K562 (cell line): Measurements from ENCODE around the gene EZH1. TPM values are rescaled to one million over a fixed set of nuclear protein-coding genes. Genes with fewer than 3 reads are reported as not detected.

ENCODE experiments used
- ELF2 ChIP-seq: fragments of 250-450 bp; sonication (Bioruptor Pico); IDR thresholded peaks from 2 replicates; pipeline ENCODE4 v1.5.0; 2021; ENCODE audit warnings: mild to moderate bottlenecking
- LEF1 ChIP-seq: fragments of 450-650 bp; IDR thresholded peaks from 2 replicates; pipeline ENCODE4 v1.6.1; 2016; ENCODE audit warnings: mild to moderate bottlenecking
- MBD2 ChIP-seq: sonication (generic); IDR thresholded peaks from 2 replicates; pipeline ENCODE4 v1.6.1; 2016; ENCODE audit warnings: low read depth, borderline replicate concordance
- NBN ChIP-seq: fragments of 450-650 bp; IDR thresholded peaks from 2 replicates; pipeline ENCODE4 v1.6.1; 2016; ENCODE audit warnings: low read depth, mild to moderate bottlenecking
- NCOA2 ChIP-seq, 2 experiments: fragments of 450-650 bp; IDR thresholded peaks; 2 replicates each; pipeline ENCODE4 v1.6.1; 2018; ENCODE audit warnings: mild to moderate bottlenecking in 2 of 2, moderate library complexity in 1 of 2; ENCODE audit not compliant: partially characterized antibody in 2 of 2
- POLR2A ChIP-seq: fragments of 450-650 bp; conservative IDR thresholded peaks from 2 replicates; pipeline ENCODE4 v1.6.1; 2016
- PRPF4 ChIP-seq: fragments of 200-400 bp; formaldehyde crosslinking; IDR thresholded peaks from one replicate; pipeline ENCODE4 v1.6.1; 2017; ENCODE audit warnings: low read length, low read depth, mild to moderate bottlenecking; ENCODE audit not compliant: insufficient read depth, poor library complexity, severe bottlenecking
- SIN3A ChIP-seq, 2 experiments: fragments of 150-350 bp in 1 of 2; IDR thresholded peaks; 2 replicates each; pipeline ENCODE4 v1.6.1; 2011 to 2016; ENCODE audit warnings: borderline replicate concordance in 2 of 2, low read depth in 2 of 2, low read length in 2 of 2, mild to moderate bottlenecking in 2 of 2, moderate library complexity in 2 of 2; ENCODE audit not compliant: control insufficient read depth in 1 of 2
- TRIM24 ChIP-seq, 2 experiments: fragments of 450-650 bp; IDR thresholded peaks; 2 replicates each; pipeline ENCODE4 v1.6.1; 2016
- U2AF1 ChIP-seq: fragments of 200-400 bp; formaldehyde crosslinking; optimal IDR thresholded peaks from 2 replicates; pipeline ENCODE3; 2017; ENCODE audit warnings: mild to moderate bottlenecking, low read depth, low read length, moderate library complexity
- ZBED1 ChIP-seq: IDR thresholded peaks from 2 replicates; pipeline ENCODE4 v1.6.1; 2014
- ZKSCAN1 ChIP-seq: fragments of 150-350 bp; IDR thresholded peaks from 2 replicates; pipeline ENCODE4 v1.6.1; 2016; ENCODE audit warnings: low read depth, low read length
- ZNF384 ChIP-seq: IDR thresholded peaks from 2 replicates; pipeline ENCODE4 v1.6.1; 2012; ENCODE audit warnings: low read depth, low read length, improper control_type of control experiment
- ZNF436 ChIP-seq: fragments of 250-450, 450-650 bp; sonication (Bioruptor Pico); formaldehyde crosslinking; IDR thresholded peaks from 2 replicates; pipeline ENCODE4 v1.7.0; 2020; ENCODE audit warnings: mild to moderate bottlenecking
- ZNF707 ChIP-seq: fragments of 250-450 bp; sonication (Bioruptor Pico); conservative IDR thresholded peaks from 2 replicates; pipeline ENCODE4 v1.8.0; 2022; ENCODE audit warnings: inconsistent platforms, mild to moderate bottlenecking, moderate library complexity
- polyA plus RNA-seq, 8 experiments: library from polyadenylated mRNA; depleted of rRNA in 4 of 8; stranded (reverse) in 5 of 8; unstranded in 3 of 8; fragments of >200 nt; fragmentation: Nextera tagmentation in 2 of 8; fragmentation: Illumina TruSeq in 1 of 8; extraction: Ambion mirVana in 2 of 8; extraction: Trizol in 1 of 8; gene quantifications; 2 replicates each; pipeline versions ENCODE4 v1.2.1 to v1.2.3, GENCODE V29; 2011 to 2014; ENCODE audit warnings: inconsistent platforms in 1 of 8, missing spikeins in 1 of 8
- total RNA-seq, 7 experiments: library from RNA; depleted of rRNA in 6 of 7; stranded (reverse); fragments of >200 nt in 6 of 7; fragmentation: Illumina TruSeq in 2 of 7; extraction: Trizol in 2 of 7; gene quantifications; 2 replicates each; pipeline versions ENCODE4 v1.2.1 to v1.2.3, GENCODE V29; 2011 to 2021; ENCODE audit warnings: low replicate concordance in 1 of 7
- TF ChIP-seq, protein P1 (sequence below): fragments of 250-450 bp; sonication (Bioruptor Pico); IDR thresholded peaks from 2 replicates; pipeline ENCODE4 v1.5.0; 2021; ENCODE audit warnings: mild to moderate bottlenecking, moderate library complexity
- TF ChIP-seq, protein P2 (sequence below): fragments of 450-650 bp; IDR thresholded peaks from 2 replicates; pipeline ENCODE4 v1.6.1; 2014; ENCODE audit warnings: low read depth, mild to moderate bottlenecking, moderate library complexity, borderline replicate concordance
- TF ChIP-seq, protein P3 (sequence below): sonication (generic); formaldehyde crosslinking; IDR thresholded peaks from 2 replicates; pipeline ENCODE4 v1.9.0; 2022; ENCODE audit warnings: mild to moderate bottlenecking, missing genetic modification reagents
- TF ChIP-seq, protein P4 (sequence below): sonication (generic); formaldehyde crosslinking; IDR thresholded peaks from 2 replicates; pipeline ENCODE4 v1.8.0; 2022; ENCODE audit warnings: mild to moderate bottlenecking, missing genetic modification reagents
- TF ChIP-seq, protein P5 (sequence below): fragments of 450-650 bp; conservative IDR thresholded peaks from 2 replicates; pipeline ENCODE4 v1.6.1; 2016; ENCODE audit warnings: missing genetic modification characterization, low read depth, mild to moderate bottlenecking, control low read depth, missing compliant biosample characterization

EZH1 gene
- total and polyA plus RNA-seq, 9 of the 15 experiments (the other 6 are each of a cell fraction or from before 2014, with no cell fraction given), result 8.6 to 40.8 (median 22.9) TPM

DNA sequence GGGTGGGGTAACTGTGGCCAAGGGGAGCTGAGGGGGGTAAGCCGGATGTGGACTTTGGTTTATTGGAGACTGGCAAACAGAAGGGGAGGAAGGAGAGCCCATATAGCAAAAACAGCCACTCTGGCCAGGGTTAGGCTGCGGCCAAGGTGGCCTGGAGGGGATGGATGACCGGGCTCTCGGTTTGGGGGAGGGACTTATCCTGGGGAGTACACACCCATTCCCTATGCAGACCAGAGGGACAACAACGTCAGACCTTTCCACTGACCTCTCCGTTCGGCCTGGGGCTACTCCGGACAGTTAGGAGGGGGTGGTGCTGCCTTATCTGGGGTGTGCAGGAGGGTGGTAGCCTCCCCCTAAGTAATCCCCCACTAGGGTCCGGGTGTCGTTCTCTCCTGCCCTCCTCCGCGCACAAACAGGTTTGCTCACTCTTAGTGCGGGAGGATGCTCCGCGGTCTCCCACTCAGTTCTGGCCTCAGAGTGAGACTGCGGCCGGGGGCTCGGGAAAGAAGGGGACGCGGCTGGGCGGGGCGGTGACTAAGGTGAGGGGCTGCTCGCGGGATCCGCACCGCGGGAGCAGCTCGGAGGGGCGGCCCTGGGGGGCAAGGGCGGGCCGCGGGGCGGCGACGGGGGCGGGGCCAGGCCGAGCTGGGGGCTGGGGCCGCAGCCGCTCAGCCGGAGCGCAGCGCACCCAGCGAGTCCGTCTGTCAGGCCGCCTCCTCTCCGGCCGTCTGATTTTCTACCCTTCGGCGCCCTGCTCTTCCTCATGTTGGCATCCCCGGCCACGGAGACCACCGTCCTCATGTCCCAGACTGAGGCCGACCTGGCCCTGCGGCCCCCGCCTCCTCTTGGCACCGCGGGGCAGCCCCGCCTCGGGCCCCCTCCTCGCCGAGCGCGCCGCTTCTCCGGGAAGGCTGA, 35.4 kb upstream of the EZH1 start, which contains the start of gene WNK4 (continued):
- TF ChIP-seq, protein P1, sequence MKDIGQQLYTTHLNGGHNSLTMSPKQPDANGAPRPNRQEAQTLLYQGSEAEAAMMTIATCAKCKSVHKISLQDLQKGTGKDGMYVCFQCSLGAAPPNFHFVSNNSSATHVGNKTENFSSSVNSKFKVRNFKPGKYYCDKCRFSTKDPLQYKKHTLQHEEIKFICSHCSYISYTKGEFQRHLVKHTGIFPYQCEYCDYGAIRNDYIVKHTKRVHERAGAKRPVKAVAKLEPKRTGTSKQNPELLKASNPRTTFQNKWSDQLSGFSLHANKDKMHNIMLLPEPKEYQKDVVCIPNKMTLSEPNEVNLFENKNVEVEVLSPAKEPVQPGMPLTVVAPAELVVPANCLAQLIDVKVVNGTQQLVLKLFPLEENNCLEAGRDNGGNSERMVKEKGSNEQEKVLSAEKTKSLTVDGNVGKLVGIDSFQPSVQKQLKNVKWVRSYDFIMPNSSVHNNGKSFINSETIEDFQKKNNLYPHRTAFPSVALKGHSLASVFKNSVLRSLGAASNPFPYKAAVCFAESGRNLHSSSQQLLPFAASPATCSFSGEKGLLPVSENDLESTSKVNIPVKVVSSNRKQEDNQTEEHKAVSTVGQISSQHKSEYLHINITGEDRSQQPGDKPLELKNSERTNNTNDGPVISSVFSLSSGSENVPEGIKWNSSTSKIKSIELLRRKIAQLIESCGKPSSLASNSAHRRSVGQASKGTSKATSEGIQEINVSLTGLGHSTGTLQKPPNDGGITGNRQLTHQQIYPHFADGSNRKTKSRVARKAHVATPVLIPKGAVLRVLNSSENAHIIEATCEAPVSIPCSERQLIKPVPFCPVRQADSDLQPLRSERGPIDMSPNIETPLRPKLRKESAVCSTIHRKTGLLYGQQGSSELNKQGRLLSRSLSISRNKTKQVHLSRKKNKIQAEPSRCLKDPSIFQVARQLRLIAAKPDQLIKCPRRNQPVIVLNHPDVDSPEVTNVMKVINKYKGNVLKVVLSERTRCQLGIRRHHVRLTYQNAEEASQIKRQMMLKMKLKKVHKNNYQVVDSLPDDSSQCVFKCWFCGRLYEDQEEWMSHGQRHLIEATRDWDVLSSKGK (CRISPR knock-in tag), result no peak
- TF ChIP-seq MBD2 (peak; percentile 71; the same call in 1 of the 2 replicates), ZKSCAN1 (peak; percentile 32; the same call in 1 of the 2 replicates), U2AF1 (no peak), ZBED1 (peak; percentile 79; the same call in 1 of the 2 replicates), ZNF384 (no peak), NCOA2 (IDR thresholded peaks at IDR 0.05; ENCODE audit: partially characterized antibody in 2 of 2) (no peak), POLR2A (peak; percentile 81), ZNF707 (no peak), TRIM24 (IDR thresholded peaks at IDR 0.05) (peak; percentile 70 to 72), PRPF4 (no peak), SIN3A (IDR thresholded peaks at IDR 0.05; ENCODE audit: borderline replicate concordance in 2 of 2, control insufficient read depth in 1 of 2, low read depth in 2 of 2, low read length in 2 of 2) (peak in 1 of 2 experiments; percentile 16; a peak in 1 of 4 replicates), NBN (peak; percentile 73; the same call in 1 of the 2 replicates), ELF2 (no peak), ZNF436 (no peak), LEF1 (peak; percentile 94)
- TF ChIP-seq, protein P2, sequence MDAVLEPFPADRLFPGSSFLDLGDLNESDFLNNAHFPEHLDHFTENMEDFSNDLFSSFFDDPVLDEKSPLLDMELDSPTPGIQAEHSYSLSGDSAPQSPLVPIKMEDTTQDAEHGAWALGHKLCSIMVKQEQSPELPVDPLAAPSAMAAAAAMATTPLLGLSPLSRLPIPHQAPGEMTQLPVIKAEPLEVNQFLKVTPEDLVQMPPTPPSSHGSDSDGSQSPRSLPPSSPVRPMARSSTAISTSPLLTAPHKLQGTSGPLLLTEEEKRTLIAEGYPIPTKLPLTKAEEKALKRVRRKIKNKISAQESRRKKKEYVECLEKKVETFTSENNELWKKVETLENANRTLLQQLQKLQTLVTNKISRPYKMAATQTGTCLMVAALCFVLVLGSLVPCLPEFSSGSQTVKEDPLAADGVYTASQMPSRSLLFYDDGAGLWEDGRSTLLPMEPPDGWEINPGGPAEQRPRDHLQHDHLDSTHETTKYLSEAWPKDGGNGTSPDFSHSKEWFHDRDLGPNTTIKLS, result no peak; the same call in 1 of the 2 replicates
- TF ChIP-seq, protein P3, sequence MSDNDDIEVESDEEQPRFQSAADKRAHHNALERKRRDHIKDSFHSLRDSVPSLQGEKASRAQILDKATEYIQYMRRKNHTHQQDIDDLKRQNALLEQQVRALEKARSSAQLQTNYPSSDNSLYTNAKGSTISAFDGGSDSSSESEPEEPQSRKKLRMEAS (CRISPR knock-in tag), result no peak
- TF ChIP-seq, protein P4, sequence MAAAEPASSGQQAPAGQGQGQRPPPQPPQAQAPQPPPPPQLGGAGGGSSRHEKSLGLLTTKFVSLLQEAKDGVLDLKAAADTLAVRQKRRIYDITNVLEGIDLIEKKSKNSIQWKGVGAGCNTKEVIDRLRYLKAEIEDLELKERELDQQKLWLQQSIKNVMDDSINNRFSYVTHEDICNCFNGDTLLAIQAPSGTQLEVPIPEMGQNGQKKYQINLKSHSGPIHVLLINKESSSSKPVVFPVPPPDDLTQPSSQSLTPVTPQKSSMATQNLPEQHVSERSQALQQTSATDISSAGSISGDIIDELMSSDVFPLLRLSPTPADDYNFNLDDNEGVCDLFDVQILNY (CRISPR knock-in tag), result no peak
- TF ChIP-seq, protein P5, sequence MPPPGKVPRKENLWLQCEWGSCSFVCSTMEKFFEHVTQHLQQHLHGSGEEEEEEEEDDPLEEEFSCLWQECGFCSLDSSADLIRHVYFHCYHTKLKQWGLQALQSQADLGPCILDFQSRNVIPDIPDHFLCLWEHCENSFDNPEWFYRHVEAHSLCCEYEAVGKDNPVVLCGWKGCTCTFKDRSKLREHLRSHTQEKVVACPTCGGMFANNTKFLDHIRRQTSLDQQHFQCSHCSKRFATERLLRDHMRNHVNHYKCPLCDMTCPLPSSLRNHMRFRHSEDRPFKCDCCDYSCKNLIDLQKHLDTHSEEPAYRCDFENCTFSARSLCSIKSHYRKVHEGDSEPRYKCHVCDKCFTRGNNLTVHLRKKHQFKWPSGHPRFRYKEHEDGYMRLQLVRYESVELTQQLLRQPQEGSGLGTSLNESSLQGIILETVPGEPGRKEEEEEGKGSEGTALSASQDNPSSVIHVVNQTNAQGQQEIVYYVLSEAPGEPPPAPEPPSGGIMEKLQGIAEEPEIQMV (tag), result peak; percentile 91
